ENCODE measurements around the gene CDH22.

DNA sequence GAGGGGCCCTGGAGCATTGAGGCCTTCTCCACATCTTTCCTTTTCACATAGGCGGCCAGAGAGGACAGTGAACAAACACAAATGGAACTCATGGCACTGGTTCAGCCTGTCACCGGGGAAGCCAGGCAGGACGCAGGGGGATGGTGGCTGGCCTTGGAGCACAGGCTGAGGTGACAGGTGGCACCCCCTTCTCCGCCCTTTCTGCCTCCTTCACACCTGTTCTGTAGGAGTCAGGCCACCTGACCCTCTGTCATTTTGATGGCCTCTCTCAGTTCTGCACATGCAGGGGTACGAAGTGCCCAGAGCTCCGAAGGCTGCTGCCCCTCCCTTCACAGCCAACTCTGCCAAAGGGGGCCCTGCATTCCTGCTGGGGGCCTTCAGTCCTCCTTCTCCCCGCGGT lies 129.4 kb downstream of the CDH22 start:
- TF ChIP-seq, protein P1, sequence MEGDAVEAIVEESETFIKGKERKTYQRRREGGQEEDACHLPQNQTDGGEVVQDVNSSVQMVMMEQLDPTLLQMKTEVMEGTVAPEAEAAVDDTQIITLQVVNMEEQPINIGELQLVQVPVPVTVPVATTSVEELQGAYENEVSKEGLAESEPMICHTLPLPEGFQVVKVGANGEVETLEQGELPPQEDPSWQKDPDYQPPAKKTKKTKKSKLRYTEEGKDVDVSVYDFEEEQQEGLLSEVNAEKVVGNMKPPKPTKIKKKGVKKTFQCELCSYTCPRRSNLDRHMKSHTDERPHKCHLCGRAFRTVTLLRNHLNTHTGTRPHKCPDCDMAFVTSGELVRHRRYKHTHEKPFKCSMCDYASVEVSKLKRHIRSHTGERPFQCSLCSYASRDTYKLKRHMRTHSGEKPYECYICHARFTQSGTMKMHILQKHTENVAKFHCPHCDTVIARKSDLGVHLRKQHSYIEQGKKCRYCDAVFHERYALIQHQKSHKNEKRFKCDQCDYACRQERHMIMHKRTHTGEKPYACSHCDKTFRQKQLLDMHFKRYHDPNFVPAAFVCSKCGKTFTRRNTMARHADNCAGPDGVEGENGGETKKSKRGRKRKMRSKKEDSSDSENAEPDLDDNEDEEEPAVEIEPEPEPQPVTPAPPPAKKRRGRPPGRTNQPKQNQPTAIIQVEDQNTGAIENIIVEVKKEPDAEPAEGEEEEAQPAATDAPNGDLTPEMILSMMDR (IDR thresholded peaks at IDR 0.05) = no peak
- TF ChIP-seq POLR2A (IDR thresholded peaks at IDR 0.05) = no peak
